ENCODE measurements around the gene GMEB2.
"Not testable (repeated sequence)": the region's sequence is repeated elsewhere in the genome, so short reads cannot be mapped to it uniquely, and the experiment has no call there.

GMEB2 gene

GRCh38 chr20:63617092-63617875, 9.6 kb downstream of the GMEB2 start:
- DNase-seq (ENCODE audit: low read depth in 1 of 2, low spot score in 1 of 2): no peak

DNA sequence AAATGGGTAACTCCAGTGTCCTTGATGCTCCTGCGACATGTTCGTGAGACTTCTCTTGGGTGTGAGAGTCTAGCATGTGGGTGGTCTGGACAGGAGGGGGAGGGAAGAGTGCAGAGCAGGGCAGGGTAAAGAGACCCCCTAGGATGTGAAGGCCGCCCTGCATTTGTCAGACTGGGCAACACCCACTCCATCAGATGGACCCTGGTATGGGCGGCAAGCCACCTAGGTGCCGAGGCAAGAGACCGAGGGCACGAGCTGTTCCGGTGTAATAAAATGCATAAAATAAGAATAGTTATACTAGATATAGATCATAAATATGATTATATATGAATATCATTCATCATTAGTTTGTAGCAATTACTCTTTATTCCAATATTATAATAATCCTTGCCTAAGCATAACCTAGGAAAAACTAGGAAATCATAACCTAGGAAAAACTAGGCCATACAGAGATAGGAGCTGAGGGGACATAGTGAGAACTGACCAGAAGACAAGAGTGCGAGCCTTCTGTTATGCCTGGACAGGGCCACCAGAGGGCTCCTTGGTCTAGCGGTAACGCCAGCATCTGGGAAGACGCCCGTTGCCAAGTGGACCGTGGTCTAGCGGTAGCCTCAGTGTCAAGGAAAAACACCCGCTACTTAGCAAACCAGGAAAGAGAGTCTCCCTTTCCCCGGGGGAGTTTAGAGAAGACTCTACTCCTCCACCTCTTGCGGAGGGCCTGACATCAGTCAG, 12.9 kb downstream of the GMEB2 start:
- not testable (repeated sequence) for DNase-seq (ENCODE audit: low read depth in 1 of 2, low spot score in 1 of 2)

DNA sequence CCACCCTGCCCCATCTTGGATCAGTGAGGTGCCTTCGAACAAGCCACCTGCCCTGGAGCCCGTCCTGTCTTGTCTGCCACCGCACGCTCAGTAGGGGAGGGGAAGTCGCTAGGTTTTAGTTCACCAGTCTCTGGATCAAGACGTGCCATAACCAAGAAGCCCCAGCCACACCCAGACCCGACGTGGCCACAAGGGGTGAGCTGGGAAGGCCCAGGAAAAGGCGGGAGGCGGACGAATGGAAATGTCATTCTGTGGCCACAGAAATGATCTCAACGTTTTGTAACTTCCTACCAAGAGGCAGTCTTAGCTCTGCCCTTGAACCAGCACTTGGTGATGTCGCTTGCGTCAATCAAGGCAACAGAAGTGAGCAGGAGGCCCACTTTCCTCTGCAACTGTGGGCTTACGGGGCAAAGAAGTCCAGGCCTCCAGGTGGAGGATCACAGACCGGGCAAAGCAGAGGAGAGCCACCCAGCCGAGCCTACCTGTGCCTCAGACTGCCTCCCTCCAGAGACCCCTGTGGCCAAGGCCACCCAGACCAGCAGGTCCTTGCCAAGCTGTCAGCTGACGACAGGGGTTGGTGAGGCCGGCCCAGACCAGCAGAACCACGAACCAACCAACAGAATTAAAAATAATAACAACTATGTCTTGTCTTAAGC, 14.5 kb downstream of the GMEB2 start:
- no peak for DNase-seq (ENCODE audit: low read depth in 1 of 2, low spot score in 1 of 2)

GRCh38 chr20:63611646-63612045, 15.3 kb downstream of the GMEB2 start:
- DNase-seq (ENCODE audit: low read depth in 1 of 2, low spot score in 1 of 2): no peak

DNA sequence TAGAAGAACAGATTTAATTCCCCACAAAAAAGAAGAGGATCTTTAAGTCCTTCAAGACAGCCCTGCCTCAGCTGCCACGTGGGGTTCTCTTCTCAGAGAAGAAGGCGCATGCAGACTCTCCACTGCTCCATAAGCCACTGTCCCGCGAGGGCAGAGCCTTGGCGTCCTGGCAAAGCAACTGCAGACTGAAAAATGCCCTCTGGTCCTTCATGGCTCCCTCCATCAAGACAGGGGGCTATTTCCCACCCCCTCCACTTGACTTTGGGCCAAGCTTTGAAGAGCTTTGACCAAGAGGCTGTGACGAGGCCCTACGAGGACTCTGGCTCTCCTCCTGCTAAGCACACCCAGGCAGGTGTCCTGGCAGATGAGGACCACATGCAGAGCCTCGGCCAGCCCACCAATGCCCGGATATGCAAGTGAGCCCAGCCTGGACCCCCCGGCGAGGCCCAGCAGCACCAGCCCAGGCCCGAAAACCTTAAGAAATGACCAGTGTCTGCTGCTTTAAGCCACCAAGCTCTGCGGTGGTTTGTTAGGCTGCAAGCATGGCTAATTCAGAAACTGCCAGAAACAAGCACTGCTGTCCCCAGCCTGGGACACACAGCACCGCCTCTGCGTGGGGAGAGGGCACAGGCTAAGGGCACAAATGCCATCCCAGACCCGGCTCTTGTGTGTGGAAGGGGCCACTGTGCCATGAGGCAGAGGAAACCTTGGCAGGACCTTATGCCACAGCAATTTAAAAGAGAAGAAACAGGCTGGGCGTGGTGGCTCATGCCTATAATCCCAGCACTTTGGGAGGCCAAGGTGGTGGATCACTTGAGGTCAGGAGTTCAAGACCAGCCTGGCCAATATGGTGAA, 16.1 kb downstream of the GMEB2 start:
- DNase-seq (ENCODE audit: low read depth in 1 of 2, low spot score in 1 of 2): no peak

GRCh38 chr20:63606686-63607085, 20.2 kb downstream of the GMEB2 start:
- no peak for DNase-seq (ENCODE audit: low read depth in 1 of 2, low spot score in 1 of 2)

GRCh38 chr20:63602321-63602720, 24.6 kb downstream of the GMEB2 start:
- no peak for DNase-seq (ENCODE audit: low read depth in 1 of 2, low spot score in 1 of 2)

DNA sequence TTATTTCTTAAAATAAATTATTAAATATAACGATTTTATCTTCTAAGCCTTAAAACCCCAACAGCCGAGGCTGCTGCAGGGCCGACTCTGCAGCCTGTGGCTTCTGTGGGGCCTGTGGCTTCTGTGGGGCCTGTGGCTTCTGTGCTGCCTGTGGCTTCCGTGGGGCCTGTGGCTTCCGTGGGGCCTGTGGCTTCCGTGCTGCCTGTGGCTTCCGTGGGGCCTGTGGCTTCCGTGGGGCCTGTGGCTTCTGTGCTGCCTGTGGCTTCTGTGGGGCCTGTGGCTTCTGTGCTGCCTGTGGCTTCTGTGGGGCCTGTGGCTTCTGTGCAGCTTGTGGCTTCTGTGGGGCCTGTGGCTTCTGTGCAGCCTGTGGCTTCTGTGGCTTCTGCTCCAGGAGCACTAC, 25.2 kb downstream of the GMEB2 start:
- not testable (repeated sequence) for DNase-seq (ENCODE audit: low read depth in 1 of 2, low spot score in 1 of 2)

GRCh38 chr20:63599396-63600050, 27.4 kb downstream of the GMEB2 start:
- no peak for DNase-seq (ENCODE audit: low read depth in 1 of 2, low spot score in 1 of 2)

- DNase-seq (ENCODE audit: low read depth in 1 of 2, low spot score in 1 of 2): no peak
Observed at GRCh38 chr20:63598479-63599395, 28.2 kb downstream of the GMEB2 start.

DNA sequence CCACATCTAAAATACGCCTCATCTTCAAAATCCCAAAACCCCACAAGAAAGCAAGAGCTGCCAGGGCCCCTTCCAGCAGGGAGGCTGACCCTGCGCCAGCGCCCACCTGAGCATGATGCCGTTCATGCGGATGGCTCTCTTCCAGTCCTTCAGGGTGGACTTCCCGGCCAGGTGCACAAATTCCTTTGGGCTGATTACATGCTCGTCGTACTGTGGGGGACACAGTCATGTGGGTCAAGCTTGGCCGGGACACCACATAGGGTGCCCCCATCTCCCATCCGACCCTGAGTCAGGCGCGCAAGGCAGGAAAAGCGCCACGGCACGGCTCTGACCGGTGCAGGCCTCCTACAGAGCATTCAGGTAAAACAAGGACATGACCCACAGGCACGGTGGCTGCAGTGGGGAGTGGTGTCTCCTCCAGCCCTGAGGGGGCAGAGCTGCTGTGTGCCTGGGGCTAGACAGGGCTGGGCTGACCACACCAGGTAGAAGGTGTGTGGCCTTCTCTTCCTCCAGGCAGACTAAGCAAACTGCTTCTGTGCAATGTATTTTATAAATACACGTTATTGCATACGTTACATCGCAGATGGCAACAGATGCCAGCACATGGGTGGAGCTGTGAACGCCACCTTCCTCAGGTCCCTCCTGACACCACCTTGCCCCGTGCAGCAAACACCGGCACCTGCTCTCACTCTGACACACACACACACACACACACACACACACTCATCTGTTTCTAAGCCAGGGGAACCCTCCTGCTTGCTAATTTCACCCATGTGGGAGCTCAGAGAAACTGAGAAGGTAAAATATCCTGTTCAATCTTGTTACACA, 29.0 kb downstream of the GMEB2 start:
- no peak for DNase-seq (ENCODE audit: low read depth in 1 of 2, low spot score in 1 of 2)

GRCh38 chr20:63596423-63596822, 30.5 kb downstream of the GMEB2 start:
- DNase-seq (ENCODE audit: low read depth in 1 of 2, low spot score in 1 of 2): no peak

- DNase-seq (ENCODE audit: low read depth in 1 of 2, low spot score in 1 of 2): no peak
Observed at GRCh38 chr20:63595416-63596127, 31.3 kb downstream of the GMEB2 start.

- no peak for DNase-seq (ENCODE audit: low read depth in 1 of 2, low spot score in 1 of 2)
Observed at GRCh38 chr20:63594043-63594561, 32.8 kb downstream of the GMEB2 start.

DNA sequence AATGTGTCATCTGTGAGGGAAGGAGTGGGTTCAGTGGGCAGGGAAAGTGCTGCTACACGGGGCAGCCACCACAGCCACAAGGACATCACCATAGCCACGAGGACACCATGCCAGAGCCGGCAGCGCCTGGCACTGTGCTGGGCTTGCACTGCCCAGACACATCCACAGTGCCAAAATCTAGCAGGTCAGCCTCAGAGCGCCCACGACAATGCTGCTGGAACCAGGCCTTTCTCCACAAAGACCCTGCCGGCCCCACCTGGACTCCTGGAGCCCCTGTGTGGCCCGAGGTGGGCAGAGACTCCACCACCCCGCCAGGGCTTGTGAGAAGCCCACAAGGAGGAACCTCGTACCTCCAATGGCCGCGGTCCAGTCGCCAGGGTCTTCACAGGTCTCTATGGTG, 34.2 kb downstream of the GMEB2 start:
- DNase-seq (ENCODE audit: low read depth in 1 of 2, low spot score in 1 of 2): no peak

DNA sequence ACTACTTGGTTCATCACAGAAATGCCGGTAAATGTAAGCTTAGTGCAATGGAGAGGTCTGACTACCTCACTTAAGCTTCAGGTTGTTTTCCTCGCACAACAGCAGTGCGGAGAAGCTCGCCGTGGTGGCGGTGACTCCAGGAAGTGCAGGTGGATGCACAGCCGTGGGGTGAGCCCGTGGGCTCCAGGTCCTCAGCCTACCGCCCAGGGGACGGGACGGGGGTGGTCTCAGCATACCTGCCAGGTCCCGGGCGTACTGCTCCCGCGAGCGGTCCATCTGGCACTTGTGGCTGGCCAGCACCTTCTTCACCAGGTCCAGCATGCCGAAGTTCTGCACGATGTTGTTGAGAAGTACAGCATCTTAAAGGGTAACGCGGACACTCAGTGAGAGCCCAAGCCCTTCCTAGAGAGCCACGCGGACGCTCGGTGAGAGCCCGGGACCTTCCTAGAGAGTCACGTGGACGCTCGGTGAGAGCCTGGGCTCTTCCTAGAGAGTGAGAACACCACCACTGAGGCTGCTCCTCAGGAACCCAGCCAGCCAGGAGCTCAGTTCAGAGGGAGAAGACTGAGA, 35.0 kb downstream of the GMEB2 start:
- DNase-seq (ENCODE audit: low read depth in 1 of 2, low spot score in 1 of 2): no peak

GRCh38 chr20:63591147-63591533, 35.8 kb downstream of the GMEB2 start:
- DNase-seq (ENCODE audit: low read depth in 1 of 2, low spot score in 1 of 2): no peak
